LoVo (cell line): ENCODE data around the gene PHIP.

Experiments used
- DNase-seq: peaks from one replicate; pipeline ENCODE4 v3.0.0-alpha.2; 2016; ENCODE audit warnings: low spot score

Gene PHIP

GRCh38 chr6:79070206-79070825, 7.7 kb downstream of the PHIP start:
- DNase-seq = no peak

- no peak for DNase-seq
These were observed 11.2 kb downstream of the PHIP start for GRCh38 chr6:79066828-79067227.

- DNase-seq = no peak
These were observed 11.7 kb downstream of the PHIP start for GRCh38 chr6:79066330-79066729.

GRCh38 chr6:79065232-79065631, 12.8 kb downstream of the PHIP start:
- DNase-seq = no peak

GRCh38 chr6:79064635-79065034, 13.4 kb downstream of the PHIP start:
- no peak for DNase-seq

- DNase-seq = no peak
These were observed 15.3 kb downstream of the PHIP start for GRCh38 chr6:79062708-79063107.

GRCh38 chr6:79057746-79058145, 20.3 kb downstream of the PHIP start:
- no peak for DNase-seq

GRCh38 chr6:79056226-79056625, 21.8 kb downstream of the PHIP start:
- DNase-seq = no peak

GRCh38 chr6:79048611-79049010, 29.4 kb downstream of the PHIP start:
- DNase-seq = peak; percentile 22

- DNase-seq = no peak
These were observed 31.0 kb downstream of the PHIP start for GRCh38 chr6:79047072-79047471.

- DNase-seq = no peak
These were observed 32.1 kb downstream of the PHIP start for GRCh38 chr6:79045966-79046365.

GRCh38 chr6:79042799-79043126, 35.3 kb downstream of the PHIP start:
- DNase-seq = no peak

- DNase-seq = no peak
These were observed 35.8 kb downstream of the PHIP start for GRCh38 chr6:79042088-79042798.

- no peak for DNase-seq
These were observed 38.0 kb downstream of the PHIP start for GRCh38 chr6:79040083-79040482.

GRCh38 chr6:79038061-79038460, 40.0 kb downstream of the PHIP start:
- DNase-seq = no peak

- DNase-seq = no peak
These were observed 43.2 kb downstream of the PHIP start for GRCh38 chr6:79034865-79035264.

- no peak for DNase-seq
These were observed 44.8 kb downstream of the PHIP start for GRCh38 chr6:79033279-79033678.

GRCh38 chr6:79031821-79032590, 46.0 kb downstream of the PHIP start:
- DNase-seq = no peak

- no peak for DNase-seq
These were observed 47.5 kb downstream of the PHIP start for GRCh38 chr6:79030511-79030910.

GRCh38 chr6:79030023-79030422, 48.0 kb downstream of the PHIP start:
- no peak for DNase-seq

- no peak for DNase-seq
These were observed 49.3 kb downstream of the PHIP start for GRCh38 chr6:79028641-79029314.

- no peak for DNase-seq
These were observed 66.1 kb downstream of the PHIP start for GRCh38 chr6:79011940-79012339.

- no peak for DNase-seq
These were observed 67.6 kb downstream of the PHIP start for GRCh38 chr6:79010422-79010821.
